HepG2 (cell line): Measurements from ENCODE around the gene DOK1. TPM values are rescaled to one million over a fixed set of nuclear protein-coding genes. Genes with fewer than 3 reads are reported as not detected.

Source experiments
- ARID2 ChIP-seq: sonication (generic); formaldehyde crosslinking; IDR thresholded peaks from 2 replicates; pipeline ENCODE4 v1.8.1; 2022; ENCODE audit warnings: mild to moderate bottlenecking, missing genetic modification reagents, borderline replicate concordance
- HIVEP1 ChIP-seq: sonication (generic); formaldehyde crosslinking; IDR thresholded peaks from 2 replicates; pipeline ENCODE4 v1.4.0; 2020; ENCODE audit warnings: mild to moderate bottlenecking, missing genetic modification reagents
- LCORL ChIP-seq, 2 experiments: fragments of 450-650 bp in 1 of 2; sonication (generic) in 1 of 2; formaldehyde crosslinking in 1 of 2; IDR thresholded peaks; 2 replicates each; pipeline versions ENCODE4 v1.5.0 to v1.6.1; 2017 to 2020; ENCODE audit warnings: antibody characterized with exemption in 1 of 2, missing genetic modification reagents in 1 of 2
- NCOA2 ChIP-seq: sonication (generic); formaldehyde crosslinking; IDR thresholded peaks from 2 replicates; pipeline ENCODE4 v1.8.0; 2022; ENCODE audit warnings: inconsistent platforms
- SNAI1 ChIP-seq: sonication (generic); formaldehyde crosslinking; IDR thresholded peaks from 2 replicates; pipeline ENCODE4 v1.5.0; 2020; ENCODE audit warnings: mild to moderate bottlenecking, missing genetic modification reagents, borderline replicate concordance
- SP4 ChIP-seq: sonication (generic); formaldehyde crosslinking; IDR thresholded peaks from 2 replicates; pipeline ENCODE4 v1.8.1; 2023; ENCODE audit warnings: mild to moderate bottlenecking, missing genetic modification reagents
- ZNF317 ChIP-seq: sonication (generic); formaldehyde crosslinking; IDR thresholded peaks from 2 replicates; pipeline ENCODE4 v1.5.0; 2020; ENCODE audit warnings: mild to moderate bottlenecking, missing genetic modification reagents
- ZNF333 ChIP-seq: sonication (generic); formaldehyde crosslinking; IDR thresholded peaks from 2 replicates; pipeline ENCODE4 v1.4.0; 2020; ENCODE audit warnings: mild to moderate bottlenecking, missing genetic modification reagents, borderline replicate concordance
- ZNF674 ChIP-seq: sonication (generic); formaldehyde crosslinking; IDR thresholded peaks from 2 replicates; pipeline ENCODE4 v1.5.0; 2020; ENCODE audit warnings: low read depth, mild to moderate bottlenecking, missing genetic modification reagents
- polyA plus RNA-seq, 8 experiments: library from polyadenylated mRNA; depleted of rRNA in 3 of 8; stranded (reverse) in 7 of 8; unstranded in 1 of 8; fragments of >200 nt; fragmentation: Illumina TruSeq in 4 of 8; extraction: Trizol in 4 of 8; gene quantifications; 2 replicates each; pipeline versions ENCODE4 v1.2.1 to v1.2.3, GENCODE V29; 2011 to 2016; ENCODE audit warnings: low read depth in 4 of 8, missing spikeins in 1 of 8, mixed read lengths in 1 of 8; ENCODE audit not compliant: insufficient read depth in 1 of 8
- total RNA-seq, 5 experiments: library from RNA; depleted of rRNA; stranded (reverse); fragments of >200 nt; fragmentation: Illumina TruSeq; extraction: Trizol; gene quantifications; 2 replicates each; pipeline ENCODE4 v1.2.3, GENCODE V29; 2016; ENCODE audit warnings: low read depth in 1 of 5
- TF ChIP-seq, protein P1 (sequence below): sonication (generic); formaldehyde crosslinking; IDR thresholded peaks from 2 replicates; pipeline ENCODE4 v1.4.0; 2020; ENCODE audit warnings: missing genetic modification reagents
- TF ChIP-seq, protein P2 (sequence below): sonication (generic); formaldehyde crosslinking; IDR thresholded peaks from 2 replicates; pipeline ENCODE4 v1.4.0; 2020; ENCODE audit warnings: mild to moderate bottlenecking, missing genetic modification reagents, borderline replicate concordance
- TF ChIP-seq, protein P3 (sequence below): sonication (generic); formaldehyde crosslinking; IDR thresholded peaks from 2 replicates; pipeline ENCODE4 v1.5.1; 2020; ENCODE audit warnings: missing genetic modification reagents, mild to moderate bottlenecking, borderline replicate concordance

DOK1 gene
- total and polyA plus RNA-seq, 2 of the 13 experiments (the other 11 are each of a cell fraction or from before 2014, with no cell fraction given), result 0.53 to 0.74 TPM

DNA sequence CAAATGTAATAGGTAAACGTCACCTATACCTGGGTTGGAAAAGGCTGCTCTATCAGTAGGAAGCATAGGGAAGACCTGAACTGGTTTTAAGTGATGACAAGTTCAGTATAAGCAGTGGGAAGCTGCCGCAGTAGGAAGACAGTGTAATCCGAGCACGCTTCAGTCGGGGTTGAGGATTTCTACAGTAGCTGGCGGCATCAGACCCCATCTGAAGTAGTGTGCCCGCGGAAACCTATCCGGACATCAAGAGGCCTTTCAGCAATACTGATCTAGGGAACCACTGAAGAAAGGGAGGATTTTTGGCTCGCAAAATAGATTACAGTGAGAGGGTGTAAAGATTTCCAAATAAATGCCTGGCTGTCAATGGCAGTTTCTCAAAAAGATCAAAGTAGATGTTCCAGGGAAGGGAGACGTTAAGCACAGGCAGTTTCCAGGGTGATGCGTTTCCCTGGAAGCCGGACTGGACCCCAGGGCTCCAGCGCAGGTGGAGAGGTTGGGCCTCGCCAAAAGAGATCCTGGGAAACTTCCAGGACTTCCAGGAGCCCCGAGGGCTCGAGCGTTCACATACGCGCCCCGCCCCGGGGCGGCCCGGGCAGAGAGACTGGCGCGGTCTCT is 6.1 kb upstream of the DOK1 start (continued):
- TF ChIP-seq, protein P1, sequence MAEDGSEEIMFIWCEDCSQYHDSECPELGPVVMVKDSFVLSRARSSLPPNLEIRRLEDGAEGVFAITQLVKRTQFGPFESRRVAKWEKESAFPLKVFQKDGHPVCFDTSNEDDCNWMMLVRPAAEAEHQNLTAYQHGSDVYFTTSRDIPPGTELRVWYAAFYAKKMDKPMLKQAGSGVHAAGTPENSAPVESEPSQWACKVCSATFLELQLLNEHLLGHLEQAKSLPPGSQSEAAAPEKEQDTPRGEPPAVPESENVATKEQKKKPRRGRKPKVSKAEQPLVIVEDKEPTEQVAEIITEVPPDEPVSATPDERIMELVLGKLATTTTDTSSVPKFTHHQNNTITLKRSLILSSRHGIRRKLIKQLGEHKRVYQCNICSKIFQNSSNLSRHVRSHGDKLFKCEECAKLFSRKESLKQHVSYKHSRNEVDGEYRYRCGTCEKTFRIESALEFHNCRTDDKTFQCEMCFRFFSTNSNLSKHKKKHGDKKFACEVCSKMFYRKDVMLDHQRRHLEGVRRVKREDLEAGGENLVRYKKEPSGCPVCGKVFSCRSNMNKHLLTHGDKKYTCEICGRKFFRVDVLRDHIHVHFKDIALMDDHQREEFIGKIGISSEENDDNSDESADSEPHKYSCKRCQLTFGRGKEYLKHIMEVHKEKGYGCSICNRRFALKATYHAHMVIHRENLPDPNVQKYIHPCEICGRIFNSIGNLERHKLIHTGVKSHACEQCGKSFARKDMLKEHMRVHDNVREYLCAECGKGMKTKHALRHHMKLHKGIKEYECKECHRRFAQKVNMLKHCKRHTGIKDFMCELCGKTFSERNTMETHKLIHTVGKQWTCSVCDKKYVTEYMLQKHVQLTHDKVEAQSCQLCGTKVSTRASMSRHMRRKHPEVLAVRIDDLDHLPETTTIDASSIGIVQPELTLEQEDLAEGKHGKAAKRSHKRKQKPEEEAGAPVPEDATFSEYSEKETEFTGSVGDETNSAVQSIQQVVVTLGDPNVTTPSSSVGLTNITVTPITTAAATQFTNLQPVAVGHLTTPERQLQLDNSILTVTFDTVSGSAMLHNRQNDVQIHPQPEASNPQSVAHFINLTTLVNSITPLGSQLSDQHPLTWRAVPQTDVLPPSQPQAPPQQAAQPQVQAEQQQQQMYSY (CRISPR knock-in tag), result peak; percentile 72; the same call in 1 of the 2 replicates
- TF ChIP-seq SNAI1, result 0 out of 2 replicates have a peak, but pooled peaks have one; percentile 46
- TF ChIP-seq, protein P2, sequence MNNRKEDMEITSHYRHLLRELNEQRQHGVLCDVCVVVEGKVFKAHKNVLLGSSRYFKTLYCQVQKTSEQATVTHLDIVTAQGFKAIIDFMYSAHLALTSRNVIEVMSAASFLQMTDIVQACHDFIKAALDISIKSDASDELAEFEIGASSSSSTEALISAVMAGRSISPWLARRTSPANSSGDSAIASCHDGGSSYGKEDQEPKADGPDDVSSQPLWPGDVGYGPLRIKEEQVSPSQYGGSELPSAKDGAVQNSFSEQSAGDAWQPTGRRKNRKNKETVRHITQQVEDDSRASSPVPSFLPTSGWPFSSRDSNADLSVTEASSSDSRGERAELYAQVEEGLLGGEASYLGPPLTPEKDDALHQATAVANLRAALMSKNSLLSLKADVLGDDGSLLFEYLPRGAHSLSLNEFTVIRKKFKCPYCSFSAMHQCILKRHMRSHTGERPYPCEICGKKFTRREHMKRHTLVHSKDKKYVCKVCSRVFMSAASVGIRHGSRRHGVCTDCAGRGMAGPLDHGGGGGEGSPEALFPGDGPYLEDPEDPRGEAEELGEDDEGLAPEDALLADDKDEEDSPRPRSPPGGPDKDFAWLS (CRISPR knock-in tag), result 0 out of 2 replicates have a peak, but pooled peaks have one; percentile 12
- no peak for TF ChIP-seq ZNF674 (CRISPR knock-in tag)
- peak; percentile 90 for TF ChIP-seq ZNF333 (CRISPR knock-in tag)
- 0 out of 2 replicates have a peak, but pooled peaks have one; percentile 41 for TF ChIP-seq HIVEP1
- 0 out of 2 replicates have a peak, but pooled peaks have one; percentile 40 for TF ChIP-seq ZNF317 (CRISPR knock-in tag)
- TF ChIP-seq, protein P3, sequence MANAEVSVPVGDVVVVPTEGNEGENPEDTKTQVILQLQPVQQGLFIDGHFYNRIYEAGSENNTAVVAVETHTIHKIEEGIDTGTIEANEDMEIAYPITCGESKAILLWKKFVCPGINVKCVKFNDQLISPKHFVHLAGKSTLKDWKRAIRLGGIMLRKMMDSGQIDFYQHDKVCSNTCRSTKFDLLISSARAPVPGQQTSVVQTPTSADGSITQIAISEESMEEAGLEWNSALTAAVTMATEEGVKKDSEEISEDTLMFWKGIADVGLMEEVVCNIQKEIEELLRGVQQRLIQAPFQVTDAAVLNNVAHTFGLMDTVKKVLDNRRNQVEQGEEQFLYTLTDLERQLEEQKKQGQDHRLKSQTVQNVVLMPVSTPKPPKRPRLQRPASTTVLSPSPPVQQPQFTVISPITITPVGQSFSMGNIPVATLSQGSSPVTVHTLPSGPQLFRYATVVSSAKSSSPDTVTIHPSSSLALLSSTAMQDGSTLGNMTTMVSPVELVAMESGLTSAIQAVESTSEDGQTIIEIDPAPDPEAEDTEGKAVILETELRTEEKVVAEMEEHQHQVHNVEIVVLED (CRISPR knock-in tag), result no peak
- TF ChIP-seq ARID2 (CRISPR knock-in tag), result 0 out of 2 replicates have a peak, but pooled peaks have one; percentile 36
- no peak for TF ChIP-seq NCOA2 (CRISPR knock-in tag)
- 0 out of 2 replicates have a peak, but pooled peaks have one; percentile 61 for TF ChIP-seq SP4 (CRISPR knock-in tag)
- TF ChIP-seq LCORL (IDR thresholded peaks at IDR 0.05), result no peak
- peak; percentile 66; the same call in 1 of the 2 replicates for TF ChIP-seq LCORL (CRISPR knock-in tag; IDR thresholded peaks at IDR 0.05)
